Calu3 (cell line): ENCODE results near the gene UBE2F. TPM values are rescaled to one million over a fixed set of nuclear protein-coding genes. Genes with fewer than 3 reads are reported as not detected.

Experiments
- BruUV-seq: library from RNA; stranded (reverse); fragments of 400-500 nt; replicated peaks from 2 replicates; lab custom pipeline; 2021; lab: Mats Ljungman, UMichigan
- CTCF ChIA-PET: fragments of 300-600 bp; sonication (Branson Sonifier 250); formaldehyde crosslinking; loops from one replicate; lab custom pipeline; 2022; ENCODE audit warnings: antibody characterized with exemption; lab: Charles Lee
- DNase-seq: peaks from one replicate; pipeline ENCODE4 v3.0.0; 2022
- H3K27ac Mint-ChIP-seq: one replicate; pipeline ENCODE4 v1.8.0; 2022; ENCODE audit warnings: mixed read lengths; ENCODE audit not compliant: unreplicated experiment
- H3K27me3 Mint-ChIP-seq: one replicate; pipeline ENCODE4 v1.8.0; 2022; ENCODE audit warnings: mixed read lengths; ENCODE audit not compliant: unreplicated experiment
- H3K36me3 Mint-ChIP-seq: one replicate; pipeline ENCODE4 v1.8.0; 2022; ENCODE audit warnings: mild to moderate bottlenecking, moderate library complexity, mixed read lengths; ENCODE audit not compliant: insufficient read depth, unreplicated experiment
- H3K4me1 Mint-ChIP-seq: one replicate; pipeline ENCODE4 v1.8.0; 2022; ENCODE audit warnings: mild to moderate bottlenecking, low read depth, mixed read lengths; ENCODE audit not compliant: unreplicated experiment
- H3K4me3 Mint-ChIP-seq: one replicate; pipeline ENCODE4 v1.8.0; 2022; ENCODE audit warnings: mild to moderate bottlenecking, low read depth, moderate library complexity, mixed read lengths; ENCODE audit not compliant: unreplicated experiment
- H3K9me3 Mint-ChIP-seq: one replicate; pipeline ENCODE4 v1.8.0; 2022; ENCODE audit warnings: low read depth, mixed read lengths; ENCODE audit not compliant: unreplicated experiment
- intact Hi-C: fragments of 100-400 bp; cut with micrococcal nuclease; formaldehyde crosslinking; loops from one replicate; pipeline ENCODE4 v1.10.0; 2022; ENCODE audit not compliant: unreplicated experiment
- total RNA-seq: library from RNA; stranded (reverse); gene quantifications from 2 replicates; pipeline ENCODE4 v1.2.3, GENCODE V29; 2022
- TF ChIP-seq, protein P1 (sequence below): fragments of 200-600 bp; IDR thresholded peaks from one replicate; pipeline ENCODE4 v1.8.0; 2022; ENCODE audit warnings: antibody characterized with exemption; ENCODE audit not compliant: unreplicated experiment

Gene UBE2F
- total RNA-seq, 1 experiment from 2014 or later, result 40.1 TPM

DNA sequence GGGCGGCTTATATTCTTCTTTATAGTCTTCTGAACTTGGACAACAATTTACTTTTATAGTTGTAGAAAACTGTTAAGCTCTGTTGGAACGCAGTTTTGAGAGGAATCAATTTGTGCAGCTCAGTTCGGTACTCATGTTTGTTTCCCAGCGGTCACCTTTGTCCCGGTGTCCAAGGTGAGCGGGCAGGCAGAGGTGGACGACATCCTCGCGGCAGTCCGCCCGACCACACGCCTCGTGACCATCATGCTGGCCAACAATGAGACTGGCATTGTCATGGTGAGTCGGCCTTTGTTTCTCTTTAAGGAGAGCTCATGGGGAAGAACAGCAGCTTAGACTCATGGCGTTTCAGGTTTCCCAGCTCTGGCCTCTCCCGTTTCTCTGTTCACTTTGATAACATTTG lies 114.7 kb downstream of the UBE2F start:
- Mint-ChIP-seq H3K27me3 (no peaks in the 10 kb centered on the region), H3K4me1 (no peaks in the 10 kb centered on the region), H3K9me3 (peaks cover 5% of the 10 kb centered on the region), H3K27ac (no peak overlapping the region), H3K4me3 (no peak overlapping the region), H3K36me3 (peaks cover 16% of the 10 kb centered on the region)
- DNase-seq, result no peak
- intact Hi-C loops, result no loop called here
- no TSS peak for BruUV-seq
- TF ChIP-seq, protein P1, sequence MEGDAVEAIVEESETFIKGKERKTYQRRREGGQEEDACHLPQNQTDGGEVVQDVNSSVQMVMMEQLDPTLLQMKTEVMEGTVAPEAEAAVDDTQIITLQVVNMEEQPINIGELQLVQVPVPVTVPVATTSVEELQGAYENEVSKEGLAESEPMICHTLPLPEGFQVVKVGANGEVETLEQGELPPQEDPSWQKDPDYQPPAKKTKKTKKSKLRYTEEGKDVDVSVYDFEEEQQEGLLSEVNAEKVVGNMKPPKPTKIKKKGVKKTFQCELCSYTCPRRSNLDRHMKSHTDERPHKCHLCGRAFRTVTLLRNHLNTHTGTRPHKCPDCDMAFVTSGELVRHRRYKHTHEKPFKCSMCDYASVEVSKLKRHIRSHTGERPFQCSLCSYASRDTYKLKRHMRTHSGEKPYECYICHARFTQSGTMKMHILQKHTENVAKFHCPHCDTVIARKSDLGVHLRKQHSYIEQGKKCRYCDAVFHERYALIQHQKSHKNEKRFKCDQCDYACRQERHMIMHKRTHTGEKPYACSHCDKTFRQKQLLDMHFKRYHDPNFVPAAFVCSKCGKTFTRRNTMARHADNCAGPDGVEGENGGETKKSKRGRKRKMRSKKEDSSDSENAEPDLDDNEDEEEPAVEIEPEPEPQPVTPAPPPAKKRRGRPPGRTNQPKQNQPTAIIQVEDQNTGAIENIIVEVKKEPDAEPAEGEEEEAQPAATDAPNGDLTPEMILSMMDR, result no peak
- CTCF ChIA-PET, result no interaction called here

DNA sequence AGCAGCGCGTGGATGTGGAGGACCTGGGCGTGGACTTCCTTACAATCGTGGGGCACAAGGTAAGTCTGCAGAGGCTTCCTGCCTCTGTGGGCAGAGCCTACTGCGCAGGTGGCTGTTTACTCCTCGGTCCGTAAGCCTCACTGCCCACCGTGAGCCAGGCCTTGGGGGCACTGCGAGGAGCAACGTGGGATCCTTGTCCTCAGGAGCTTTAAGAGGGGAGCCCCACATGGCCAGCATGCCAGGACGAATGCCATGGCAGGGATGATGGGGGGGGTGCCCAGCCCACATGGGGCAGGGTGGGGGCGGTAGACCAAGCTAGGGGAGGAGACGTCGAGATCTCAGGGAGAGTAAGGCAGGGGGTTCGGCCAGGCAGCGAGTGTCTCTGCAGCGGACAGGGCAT lies 115.3 kb downstream of the UBE2F start:
- CTCF ChIA-PET, result no interaction called here
- no peaks in the 10 kb centered on the region for H3K27me3 Mint-ChIP-seq
- no peaks in the 10 kb centered on the region for H3K4me1 Mint-ChIP-seq
- peaks cover 5% of the 10 kb centered on the region for H3K9me3 Mint-ChIP-seq
- no peak overlapping the region for H3K4me3 Mint-ChIP-seq
- no peak for DNase-seq
- TF ChIP-seq, protein P1, result no peak
- intact Hi-C loops, result no loop called here
- H3K27ac Mint-ChIP-seq, result no peak overlapping the region
- no TSS peak for BruUV-seq
- H3K36me3 Mint-ChIP-seq, result peaks cover 16% of the 10 kb centered on the region

DNA sequence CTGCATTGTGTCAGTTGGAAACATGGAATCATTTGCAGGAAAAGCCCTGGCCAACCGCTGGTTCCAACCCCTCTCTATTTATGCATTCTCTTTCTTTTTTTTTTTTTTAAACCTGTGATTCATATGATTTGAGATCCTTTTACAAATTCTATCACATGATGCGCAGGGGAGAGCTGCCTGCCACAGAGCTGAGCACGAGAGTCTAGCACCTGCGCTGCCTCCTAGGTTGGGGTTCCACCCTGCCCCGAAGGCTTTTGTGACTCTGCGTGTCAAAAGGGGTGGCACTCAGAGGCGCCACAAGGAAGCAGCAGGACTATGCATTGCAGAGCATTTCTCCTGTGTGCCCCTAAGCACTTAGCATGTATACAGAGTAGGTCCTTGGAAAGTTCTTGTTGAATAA lies 116.0 kb downstream of the UBE2F start:
- BruUV-seq, result no TSS peak
- intact Hi-C loops, result no loop called here
- Mint-ChIP-seq H3K36me3 (peaks cover 16% of the 10 kb centered on the region), H3K4me3 (no peak overlapping the region), H3K9me3 (peaks cover 5% of the 10 kb centered on the region), H3K4me1 (no peaks in the 10 kb centered on the region), H3K27ac (no peak overlapping the region), H3K27me3 (no peaks in the 10 kb centered on the region)
- DNase-seq, result no peak
- TF ChIP-seq, protein P1, result no peak
- CTCF ChIA-PET, result no interaction called here

DNA sequence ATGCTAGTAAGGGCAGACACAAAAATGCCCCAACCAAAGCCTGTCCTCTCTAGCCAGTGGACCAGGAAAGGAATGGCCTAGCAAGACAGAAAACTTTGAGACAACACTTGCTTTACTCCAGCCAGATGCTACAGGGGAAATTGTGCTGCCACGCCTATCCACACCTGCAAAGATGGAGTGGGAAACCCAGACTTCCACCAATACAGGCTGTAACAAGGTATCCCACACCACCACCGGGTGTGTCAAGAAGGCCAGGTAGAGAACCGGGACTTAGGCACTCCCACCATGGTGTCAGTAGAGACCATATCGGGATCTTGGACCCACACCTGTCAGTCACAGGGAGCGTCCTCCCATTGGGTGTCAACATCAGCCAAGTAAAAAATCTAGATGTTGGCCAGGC lies 117.1 kb downstream of the UBE2F start:
- Mint-ChIP-seq H3K9me3 (peaks cover 5% of the 10 kb centered on the region), H3K4me3 (no peak overlapping the region), H3K36me3 (peaks cover 16% of the 10 kb centered on the region), H3K27me3 (no peaks in the 10 kb centered on the region), H3K4me1 (no peaks in the 10 kb centered on the region), H3K27ac (no peak overlapping the region)
- no TSS peak for BruUV-seq
- intact Hi-C loops, result no loop called here
- TF ChIP-seq, protein P1, result no peak
- DNase-seq, result no peak
- CTCF ChIA-PET, result no interaction called here
